Stimulated activated CD8-positive, alpha-beta memory T cell treated with anti-CD3 and anti-CD28 coated beads, Interleukin-12 subunit alpha, Interleukin-12 subunit beta, amount 100 ng/mL, for 1 hour (primary cell): ENCODE results near the gene URM1.

Source experiments
- DNase-seq: peaks from one replicate; pipeline ENCODE4 v3.0.0-alpha.2; 2020; ENCODE audit warnings: low read depth

Gene URM1

GRCh38 chr9:128385496-128386460 is 14.6 kb downstream of the URM1 start:
- DNase-seq, result no peak

GRCh38 chr9:128388150-128388549 is 17.0 kb downstream of the URM1 start:
- DNase-seq, result no peak

GRCh38 chr9:128389395-128390149 is 18.4 kb downstream of the URM1 start:
- DNase-seq, result no peak

- no peak for DNase-seq
Measured at GRCh38 chr9:128390150-128390812, 19.1 kb downstream of the URM1 start.

GRCh38 chr9:128390813-128391711 is 19.9 kb downstream of the URM1 start:
- no peak for DNase-seq

GRCh38 chr9:128391956-128392301 is 20.8 kb downstream of the URM1 start:
- no peak for DNase-seq

- no peak for DNase-seq
Measured at GRCh38 chr9:128392302-128393144, 21.3 kb downstream of the URM1 start.

GRCh38 chr9:128393145-128393775 is 22.1 kb downstream of the URM1 start:
- no peak for DNase-seq

GRCh38 chr9:128393970-128394369 is 22.8 kb downstream of the URM1 start:
- no peak for DNase-seq

- no peak for DNase-seq
Measured at GRCh38 chr9:128394379-128395168, 23.4 kb downstream of the URM1 start.

- DNase-seq, result no peak
Measured at GRCh38 chr9:128396970-128397613, 25.9 kb downstream of the URM1 start.

- no peak for DNase-seq
Measured at GRCh38 chr9:128397831-128398230, 26.7 kb downstream of the URM1 start.

- no peak for DNase-seq
Measured at GRCh38 chr9:128399861-128400260, 28.7 kb downstream of the URM1 start.

- DNase-seq, result no peak
Measured at GRCh38 chr9:128404560-128404959, 33.4 kb downstream of the URM1 start.

GRCh38 chr9:128405077-128405779 is 34.1 kb downstream of the URM1 start:
- DNase-seq, result no peak

GRCh38 chr9:128405780-128406171 is 34.6 kb downstream of the URM1 start:
- no peak for DNase-seq

GRCh38 chr9:128406848-128407391 is 35.7 kb downstream of the URM1 start:
- no peak for DNase-seq

GRCh38 chr9:128408963-128409431 is 37.8 kb downstream of the URM1 start:
- no peak for DNase-seq
